IMR-90 (cell line): ENCODE results near the gene NR6A1. TPM values are rescaled to one million over a fixed set of nuclear protein-coding genes. Genes with fewer than 3 reads are reported as not detected.

Source experiments
- ATAC-seq: fragments of 200-7000 bp; cut with Tn5 transposase; 2 replicates; pipeline ENCODE4 v1.9.1; 2020; ENCODE audit warnings: low read depth, mild to moderate bottlenecking, moderate library complexity
- BruUV-seq: library from RNA; stranded (reverse); fragments of 400-500 nt; replicated peaks from 2 replicates; lab custom pipeline; 2021; lab: Mats Ljungman, UMichigan
- CTCF ChIA-PET: fragments of 300-600 bp; formaldehyde crosslinking; extraction: SDS; loops from one replicate; lab custom pipeline; 2021; ENCODE audit warnings: antibody characterized with exemption; lab: Yijun Ruan, JAX
- POLR2A ChIA-PET: fragments of 300-600 bp; sonication (Branson Sonifier 250); formaldehyde crosslinking; loops from one replicate; lab custom pipeline; 2022; ENCODE audit warnings: antibody characterized with exemption; ENCODE audit not compliant: unreplicated experiment; lab: Charles Lee
- DNase-seq: peaks from one replicate; pipeline ENCODE4 v3.0.0; 2013
- H2AFZ ChIP-seq: replicated peaks from 2 replicates; pipeline ENCODE3; 2013; ENCODE audit warnings: low read length, mild to moderate bottlenecking; ENCODE audit not compliant: poor library complexity
- H2AK5ac ChIP-seq: 2 replicates; pipeline ENCODE4 v1.6.1; 2013; ENCODE audit warnings: low read depth, low read length, inconsistent platforms
- H2AK9ac ChIP-seq: replicated peaks from 2 replicates; pipeline ENCODE3; 2013; ENCODE audit warnings: mild to moderate bottlenecking, low read depth, low read length, moderate library complexity; ENCODE audit not compliant: poor library complexity
- H2BK120ac ChIP-seq: 2 replicates; pipeline ENCODE4 v1.6.1; 2013; ENCODE audit warnings: low read depth, low read length, inconsistent platforms
- H2BK15ac ChIP-seq: 3 replicates; pipeline ENCODE4 v1.6.1; 2013; ENCODE audit warnings: low read depth, low read length, inconsistent platforms
- H2BK20ac ChIP-seq: 2 replicates; pipeline ENCODE4 v1.6.1; 2013; ENCODE audit warnings: low read depth, mild to moderate bottlenecking, inconsistent platforms, low read length, moderate library complexity
- H2BK5ac ChIP-seq: 2 replicates; pipeline ENCODE4 v1.6.1; 2013; ENCODE audit warnings: mild to moderate bottlenecking, low read depth, low read length, inconsistent platforms; ENCODE audit not compliant: poor library complexity, severe bottlenecking
- H3K14ac ChIP-seq: replicated peaks from 2 replicates; pipeline ENCODE4 v1.6.1; 2013; ENCODE audit warnings: low read depth, low read length, inconsistent platforms
- H3K18ac ChIP-seq: 2 replicates; pipeline ENCODE4 v1.6.1; 2013; ENCODE audit warnings: low read depth, low read length, control low read depth
- H3K23ac ChIP-seq: 2 replicates; pipeline ENCODE4 v1.6.1; 2013; ENCODE audit warnings: low read depth, low read length, inconsistent platforms
- H3K27ac ChIP-seq: 2 replicates; pipeline ENCODE4 v1.5.1; 2013; ENCODE audit warnings: mild to moderate bottlenecking, control low read depth, low read length; ENCODE audit not compliant: insufficient read depth
- H3K27me3 ChIP-seq: 2 replicates; pipeline ENCODE4 v1.6.1; 2013; ENCODE audit warnings: low read length; ENCODE audit not compliant: control insufficient read depth, insufficient read depth
- H3K36me3 ChIP-seq: 2 replicates; pipeline ENCODE4 v1.6.1; 2013; ENCODE audit warnings: low read length, mixed read lengths; ENCODE audit not compliant: control insufficient read depth, insufficient read depth
- H3K4ac ChIP-seq: 2 replicates; pipeline ENCODE4 v1.6.1; 2013; ENCODE audit warnings: low read depth, low read length, inconsistent platforms
- H3K4me1 ChIP-seq: 2 replicates; pipeline ENCODE4 v1.6.1; 2013; ENCODE audit warnings: low read length, mixed read lengths; ENCODE audit not compliant: control insufficient read depth, insufficient read depth
- H3K4me2 ChIP-seq: 2 replicates; pipeline ENCODE4 v1.6.1; 2013; ENCODE audit warnings: low read depth, mild to moderate bottlenecking, control low read depth, low read length, moderate library complexity
- H3K4me3 ChIP-seq: 2 replicates; pipeline ENCODE4 v1.5.1; 2013; ENCODE audit warnings: low read depth, mild to moderate bottlenecking, control low read depth, low read length, moderate library complexity; ENCODE audit not compliant: insufficient read depth
- H3K56ac ChIP-seq: 2 replicates; pipeline ENCODE4 v1.6.1; 2013; ENCODE audit warnings: low read length, inconsistent platforms; ENCODE audit not compliant: insufficient read depth; ENCODE audit errors: extremely low read depth
- H3K79me1 ChIP-seq, 2 experiments: 2 replicates each; pipeline ENCODE4 v1.6.1; 2013; ENCODE audit warnings: low read length in 2 of 2, inconsistent platforms in 1 of 2, low read depth in 1 of 2
- H3K9ac ChIP-seq: 2 replicates; pipeline ENCODE4 v1.6.1; 2013; ENCODE audit warnings: low read depth, low read length, control low read depth
- H3K9me1 ChIP-seq: 2 replicates; pipeline ENCODE4 v1.6.1; 2013; ENCODE audit warnings: low read length, inconsistent platforms; ENCODE audit not compliant: insufficient read depth
- H3K9me3 ChIP-seq: 2 replicates; pipeline ENCODE4 v1.6.1; 2013; ENCODE audit warnings: low read length; ENCODE audit not compliant: control insufficient read depth, insufficient read depth
- H4K20me1 ChIP-seq: 2 replicates; pipeline ENCODE4 v1.6.1; 2013; ENCODE audit warnings: low read length, inconsistent platforms; ENCODE audit not compliant: insufficient read depth
- H4K5ac ChIP-seq: 2 replicates; pipeline ENCODE4 v1.6.1; 2013; ENCODE audit warnings: mild to moderate bottlenecking, low read depth, low read length, control low read depth
- H4K8ac ChIP-seq, 2 experiments: 2 replicates each; pipeline ENCODE4 v1.6.1; 2013; ENCODE audit warnings: low read depth in 2 of 2, low read length in 2 of 2, control low read depth in 1 of 2, inconsistent platforms in 1 of 2
- H4K91ac ChIP-seq: 2 replicates; pipeline ENCODE4 v1.6.1; 2013; ENCODE audit warnings: low read depth, low read length, inconsistent platforms; ENCODE audit not compliant: insufficient read depth
- CEBPB ChIP-seq: IDR thresholded peaks from 2 replicates; pipeline ENCODE4 v1.6.1; 2012; ENCODE audit warnings: low read depth, low read length, improper control_type of control experiment
- CTCF ChIP-seq: conservative IDR thresholded peaks from 2 replicates; pipeline ENCODE4 v1.5.1; 2012; ENCODE audit warnings: mild to moderate bottlenecking, low read depth, low read length, improper control_type of control experiment
- MXI1 ChIP-seq: IDR thresholded peaks from 2 replicates; pipeline ENCODE4 v1.6.1; 2012; ENCODE audit warnings: low read depth, mild to moderate bottlenecking, low read length, moderate library complexity, borderline replicate concordance
- NFE2L2 ChIP-seq: fragments of 150-350 bp; IDR thresholded peaks from 2 replicates; pipeline ENCODE4 v1.6.1; 2016; ENCODE audit warnings: low read depth, mild to moderate bottlenecking, low read length
- POLR2A ChIP-seq: IDR thresholded peaks from 2 replicates; pipeline ENCODE4 v1.6.1; 2012; ENCODE audit warnings: mild to moderate bottlenecking, low read depth, low read length
- RAD21 ChIP-seq: IDR thresholded peaks from 2 replicates; pipeline ENCODE4 v1.6.1; 2012; ENCODE audit warnings: low read length, improper control_type of control experiment
- RCOR1 ChIP-seq: IDR thresholded peaks from 2 replicates; pipeline ENCODE4 v1.6.1; 2012; ENCODE audit warnings: mild to moderate bottlenecking, low read length, improper control_type of control experiment; ENCODE audit not compliant: insufficient replicate concordance
- SMC3 ChIP-seq: fragments of 150-350 bp; IDR thresholded peaks from 2 replicates; pipeline ENCODE4 v1.6.1; 2016; ENCODE audit warnings: low read depth, mild to moderate bottlenecking, antibody characterized with exemption, low read length, moderate library complexity
- WGBS, 2 experiments: methylation state at CpG; one replicate each; pipeline versions ENCODE4 v1.1.5 to v1.1.7; 2013; ENCODE audit warnings: missing lambda C conversion rate in 2 of 2; ENCODE audit not compliant: insufficient read length in 1 of 2; ENCODE audit errors: extremely low coverage in 2 of 2; 5-methylcytosine and 5-hydroxymethylcytosine counted together
- dilution Hi-C: fragments of 300-500 bp; cut with HindIII; formaldehyde crosslinking; loops from one replicate; pipeline ENCODE4 v1.14.3; 2018; ENCODE audit warnings: low sequenced_read_pairs; ENCODE audit not compliant: unreplicated experiment
- in situ Hi-C: fragments of 300-500 bp; cut with MboI; formaldehyde crosslinking; loops from 3 replicates; pipeline ENCODE4 v1.14.3; 2019; ENCODE audit warnings: low sequenced_read_pairs, inconsistent platforms, mixed read lengths
- intact Hi-C: fragments of 100-400 bp; cut with micrococcal nuclease; formaldehyde crosslinking; loops from 2 replicates; pipeline ENCODE4 v1.10.0; 2022
- polyA plus RNA-seq, 3 experiments: library from polyadenylated mRNA; depleted of rRNA; stranded (reverse); fragments of >200 nt; gene quantifications; 2 replicates each; pipeline ENCODE4 v1.2.3, GENCODE V29; 2012; ENCODE audit warnings: low replicate concordance in 1 of 3
- total RNA-seq: library from RNA; depleted of rRNA; stranded (reverse); fragments of >200 nt; gene quantifications from 2 replicates; pipeline ENCODE4 v1.2.3, GENCODE V29; 2012

NR6A1 gene
- total and polyA plus RNA-seq, 2 of the 4 experiments (the other 2 are of a cell fraction), result 0.14 to 0.36 TPM

DNA sequence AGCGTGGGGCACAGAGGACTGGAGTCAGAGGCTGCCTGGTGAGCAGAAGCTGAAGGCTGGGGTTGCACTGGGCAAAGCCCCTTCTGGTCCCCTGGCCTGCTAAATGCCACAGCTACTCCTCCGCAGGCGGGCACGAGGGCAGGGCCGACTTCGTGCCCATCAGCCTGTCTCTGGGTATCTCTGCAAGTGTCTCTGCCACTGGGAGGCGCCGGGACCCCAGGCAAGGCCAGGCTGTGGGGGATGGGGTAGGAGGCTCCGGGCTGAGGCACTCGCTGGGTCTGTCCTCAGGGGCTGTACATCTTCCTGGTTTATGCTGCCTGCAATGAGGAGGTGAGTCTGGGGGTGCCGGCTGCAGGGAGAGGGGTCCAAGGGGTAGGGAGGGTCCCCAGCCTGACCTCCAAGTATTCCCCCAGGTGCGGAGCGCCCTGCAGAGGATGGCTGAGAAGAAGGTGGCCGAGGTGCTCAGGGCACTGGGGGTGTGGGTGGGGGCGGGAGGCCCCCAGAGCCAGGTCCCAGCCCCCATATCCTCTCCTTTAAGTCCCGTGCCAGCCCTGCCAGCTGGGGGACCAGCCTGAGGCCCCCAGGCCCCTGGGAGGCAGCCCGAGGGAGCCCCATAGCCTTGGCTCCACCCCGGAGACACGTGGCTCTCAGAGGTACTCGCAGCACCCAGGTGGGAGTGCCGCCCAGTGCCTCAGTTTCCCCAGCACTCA lies 295.8 kb downstream of the NR6A1 start:
- no peaks in the 10 kb centered on the region for H3K4me1 ChIP-seq
- H3K27ac ChIP-seq, result no peak overlapping the region
- no peak overlapping the region for H3K9ac ChIP-seq
- H2BK120ac ChIP-seq, result no peak overlapping the region
- H3K27me3 ChIP-seq, result peaks cover 81% of the 10 kb centered on the region
- no TSS peak for BruUV-seq
- H4K5ac ChIP-seq, result no peak overlapping the region
- POLR2A ChIA-PET, result no interaction called here
- CTCF ChIA-PET, result no interaction called here
- H2AK9ac ChIP-seq, result no peak overlapping the region
- H3K4me3 ChIP-seq, result no peak overlapping the region
- no peaks in the 10 kb centered on the region for H3K36me3 ChIP-seq
- H3K4me2 ChIP-seq, result no peak overlapping the region
- no peak overlapping the region for H2BK15ac ChIP-seq
- no peak overlapping the region for H4K91ac ChIP-seq
- no peak overlapping the region for H3K14ac ChIP-seq
- H3K79me1 ChIP-seq, result no peaks in the 10 kb centered on the region
- 68% methylated on average over 10 of the region's 21 CpGs; no CpG with 5 or more reads in 1 of the 2 experiments for WGBS, 2 experiments
- TF ChIP-seq CTCF (no peak), MXI1 (no peak), CEBPB (no peak), POLR2A (no peak), NFE2L2 (no peak), SMC3 (no peak), RAD21 (no peak), RCOR1 (no peak)
- no peak overlapping the region for H2AK5ac ChIP-seq
- dilution Hi-C loops (no loop called here), in situ Hi-C loops (no loop called here), intact Hi-C loops (no loop called here)
- H3K4ac ChIP-seq, result no peak overlapping the region
- H3K56ac ChIP-seq, result no peak overlapping the region
- H2BK20ac ChIP-seq, result no peak overlapping the region
- no peak overlapping the region for H3K18ac ChIP-seq
- H4K20me1 ChIP-seq, result no peaks in the 10 kb centered on the region
- H3K23ac ChIP-seq, result no peak overlapping the region
- H2AFZ ChIP-seq, result no peak overlapping the region
- no peak for DNase-seq
- ATAC-seq, result no peak
- H3K9me3 ChIP-seq, result no peaks in the 10 kb centered on the region
- H3K9me1 ChIP-seq, result no peaks in the 10 kb centered on the region
- no peak overlapping the region for H4K8ac ChIP-seq
- no peak overlapping the region for H2BK5ac ChIP-seq
